ENCODE results near the gene OR5AP2.
"Not testable (repeated sequence)": the region's sequence is repeated elsewhere in the genome, so short reads cannot be mapped to it uniquely, and the experiment has no call there.

Gene OR5AP2

DNA sequence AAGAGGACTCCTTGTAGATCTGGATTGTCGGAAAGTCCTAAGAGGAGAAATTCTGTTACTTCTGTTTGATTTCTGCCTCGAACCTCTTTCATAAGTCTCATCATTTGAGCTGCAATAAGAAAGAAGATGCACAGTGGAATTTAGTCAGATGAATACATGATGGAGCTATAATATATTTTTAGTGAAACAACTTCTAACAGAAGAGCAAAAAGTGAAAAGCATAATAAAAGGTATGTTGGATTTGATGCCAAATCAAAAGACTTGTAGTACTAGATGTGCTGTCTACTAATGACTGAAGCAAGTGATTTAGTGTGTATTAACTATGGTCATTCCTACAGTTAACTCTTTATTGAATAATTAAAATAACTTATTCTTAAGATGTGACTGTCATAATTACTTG lies at the start of gene OR5AP2:
Gene OR5AP2, minus strand, starts transcription at position 101 of the 400 bp plus-strand sequence. Its CDS starts 0 bp downstream, at position 101.
- DNase-seq = no peak

DNA sequence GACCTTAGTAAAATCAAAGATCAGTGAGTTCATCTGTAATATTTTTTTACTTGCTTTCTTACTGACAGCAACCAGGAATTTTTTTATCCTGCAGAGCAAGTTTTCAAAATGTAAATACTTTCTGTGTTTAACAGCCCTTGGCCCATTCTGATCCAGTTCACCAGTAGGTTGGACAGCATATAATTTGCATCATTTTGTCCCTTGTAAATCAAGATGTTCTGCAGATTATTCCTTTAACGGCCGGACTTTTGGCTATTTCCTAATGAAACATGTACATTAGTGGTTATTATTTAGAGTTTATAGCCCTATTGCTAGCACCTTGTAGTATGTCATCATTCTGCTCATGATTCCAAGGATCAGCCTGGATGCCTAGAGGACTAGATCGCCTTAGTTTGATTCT lies 48.9 kb upstream of the OR5AP2 start:
- not testable (repeated sequence) for DNase-seq

DNA sequence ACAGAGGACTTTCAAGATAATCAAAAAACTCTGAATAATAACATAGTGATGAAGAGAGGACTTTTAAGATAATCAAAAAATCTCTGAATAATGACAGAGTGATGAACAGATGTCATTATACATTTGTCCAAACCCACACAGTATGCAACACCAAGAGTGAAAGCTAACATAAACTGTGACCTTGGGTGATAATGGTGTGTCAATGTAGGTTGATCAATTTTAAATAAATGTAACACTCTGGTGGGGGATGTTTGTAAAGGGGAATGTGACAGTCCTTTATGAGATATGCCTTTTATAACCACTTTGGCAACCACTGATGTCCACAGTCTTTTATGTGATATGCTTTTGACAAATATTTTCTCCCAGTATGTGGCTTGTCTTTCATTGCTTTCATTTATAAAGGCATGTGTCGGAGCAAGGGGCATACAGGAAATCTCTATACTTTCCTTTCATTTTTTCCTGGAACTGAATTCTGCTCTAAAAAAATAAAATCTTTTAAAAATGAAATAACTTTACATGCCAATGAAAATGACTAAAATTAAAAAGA lies 46.4 kb upstream of the OR5AP2 start:
- no peak for DNase-seq

DNA sequence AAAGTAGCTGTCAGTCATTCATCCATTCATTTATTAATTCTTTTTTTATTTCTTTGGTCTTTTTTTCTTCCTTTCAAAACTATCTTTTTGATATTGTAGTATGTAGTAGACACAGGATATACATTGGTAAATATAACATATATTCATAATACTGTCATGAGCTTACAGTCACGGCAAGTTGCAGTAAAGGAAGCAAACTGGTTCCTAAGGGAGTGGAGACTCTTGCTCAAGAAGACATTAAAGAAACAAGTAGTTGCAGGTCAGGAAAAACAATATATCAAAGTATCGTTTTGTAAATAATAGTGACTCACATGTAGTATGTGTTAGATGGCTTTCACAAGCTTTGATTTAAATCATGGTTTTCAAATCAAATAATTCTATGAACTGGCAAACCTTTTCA lies 28.7 kb upstream of the OR5AP2 start:
- DNase-seq = no peak

DNA sequence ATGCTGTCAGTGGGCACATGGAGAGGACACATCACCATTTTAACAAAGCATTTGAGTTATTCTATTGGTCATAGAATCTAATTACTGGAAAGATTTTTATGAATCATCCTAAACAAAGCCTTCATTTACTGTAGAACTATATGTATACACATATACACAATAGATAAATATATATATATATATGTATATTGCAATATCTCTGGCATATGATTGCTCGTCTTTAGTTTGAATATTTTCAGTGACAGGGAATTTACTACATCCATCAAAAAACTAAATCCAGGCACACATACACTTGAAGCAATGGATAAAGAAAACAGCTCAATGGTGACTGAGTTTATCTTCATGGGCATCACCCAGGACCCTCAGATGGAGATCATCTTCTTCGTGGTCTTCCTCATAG lies 21.1 kb upstream of the OR5AP2 start, which contains the start of gene OR5AR1:
Gene OR5AR1, plus strand, starts transcription at position 301 of the 400 bp plus-strand sequence. Its CDS starts 0 bp downstream, at position 301.
- DNase-seq = no peak

DNA sequence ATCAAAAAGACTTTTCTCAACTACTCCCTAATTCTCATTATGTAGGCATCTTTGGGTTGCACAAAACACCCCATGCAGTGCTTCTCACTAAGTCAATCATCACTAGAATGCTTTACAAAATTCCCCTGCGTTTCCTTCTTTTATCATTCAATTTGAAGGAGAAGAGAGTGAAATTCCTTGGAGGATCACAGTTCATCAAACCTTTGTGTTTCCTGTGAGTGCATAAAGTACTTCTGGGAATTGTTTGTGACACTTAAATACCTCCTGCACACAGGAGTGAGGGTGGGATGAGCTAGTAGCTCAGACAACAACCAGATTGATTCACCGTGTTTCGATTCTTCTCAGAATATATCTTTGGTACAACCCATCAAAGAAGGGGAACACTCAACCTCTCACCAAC lies 17.5 kb upstream of the OR5AP2 start:
- no peak for DNase-seq

DNA sequence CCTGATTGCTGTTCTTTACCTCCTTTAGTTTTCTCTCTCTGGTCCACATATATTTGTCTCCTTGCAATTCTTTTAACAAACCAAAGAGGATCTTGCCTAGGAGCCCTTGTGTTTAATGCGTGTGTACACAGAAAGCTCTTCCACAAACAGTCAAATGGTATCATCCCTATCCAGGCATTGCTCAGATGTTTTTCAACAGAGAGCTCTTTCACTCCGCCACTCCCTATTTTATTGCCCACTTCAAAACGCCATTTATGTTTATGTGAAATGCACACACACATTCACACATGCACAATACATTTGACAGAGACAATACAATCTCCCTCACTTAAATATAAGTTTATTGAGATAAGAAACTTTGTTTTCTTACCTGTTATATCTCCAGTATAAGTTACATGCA lies 4.7 kb downstream of the OR5AP2 start:
- no peak for DNase-seq

DNA sequence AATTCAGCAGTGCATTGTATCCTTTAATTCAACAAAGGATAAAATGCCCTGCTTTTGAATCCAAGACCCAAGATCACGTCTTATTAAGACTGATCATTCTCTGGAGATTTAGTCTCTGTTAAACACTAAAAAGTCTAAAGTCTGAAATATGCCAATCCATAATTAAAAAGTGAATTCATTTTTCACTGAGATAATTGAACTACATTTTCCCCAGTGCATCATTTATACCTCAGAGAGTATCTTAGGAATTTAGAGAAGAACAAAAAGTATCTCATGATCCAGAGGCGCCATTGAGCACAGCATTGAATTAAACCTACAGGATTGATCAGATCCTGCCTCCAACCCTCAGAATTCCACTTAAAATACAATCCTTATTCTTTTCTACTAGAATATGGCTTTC lies 5.4 kb downstream of the OR5AP2 start:
- DNase-seq = no peak

DNA sequence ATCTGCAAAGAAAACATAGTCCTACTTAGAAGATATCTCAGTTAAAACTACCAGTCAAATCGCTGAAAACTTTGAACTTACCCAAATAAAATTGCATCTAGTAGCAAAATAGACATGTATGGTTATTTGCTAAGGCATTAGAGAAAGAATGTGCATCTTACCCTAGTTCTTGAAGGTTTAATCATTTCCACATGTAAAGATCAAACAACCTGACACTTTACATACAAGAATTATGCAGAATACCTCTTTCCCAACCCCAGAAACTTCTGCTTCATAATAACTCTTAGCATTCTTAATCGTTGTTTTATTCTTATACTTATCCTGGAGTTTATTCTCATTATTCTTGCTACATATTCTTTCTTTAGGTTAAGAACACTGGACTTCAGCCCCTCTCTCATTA lies 9.9 kb downstream of the OR5AP2 start:
- DNase-seq = no peak

DNA sequence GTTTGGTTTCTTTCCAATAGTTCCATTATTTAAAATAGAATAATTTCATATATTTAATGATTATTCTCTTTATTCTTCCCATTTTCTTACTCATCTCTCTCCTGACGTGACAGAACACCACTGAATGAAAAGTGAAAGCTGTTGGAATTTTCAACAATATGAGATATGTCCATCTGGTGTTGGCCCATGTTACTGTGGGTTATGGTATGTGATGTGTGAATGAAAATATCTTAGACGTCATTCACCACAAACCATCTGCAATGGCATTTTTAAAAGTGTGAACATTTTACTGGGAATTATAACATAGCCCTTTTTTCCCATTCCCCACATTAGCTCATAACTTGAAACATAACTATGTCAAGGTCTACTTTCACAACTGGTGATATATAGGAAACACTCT lies 16.3 kb downstream of the OR5AP2 start:
- no peak for DNase-seq

DNA sequence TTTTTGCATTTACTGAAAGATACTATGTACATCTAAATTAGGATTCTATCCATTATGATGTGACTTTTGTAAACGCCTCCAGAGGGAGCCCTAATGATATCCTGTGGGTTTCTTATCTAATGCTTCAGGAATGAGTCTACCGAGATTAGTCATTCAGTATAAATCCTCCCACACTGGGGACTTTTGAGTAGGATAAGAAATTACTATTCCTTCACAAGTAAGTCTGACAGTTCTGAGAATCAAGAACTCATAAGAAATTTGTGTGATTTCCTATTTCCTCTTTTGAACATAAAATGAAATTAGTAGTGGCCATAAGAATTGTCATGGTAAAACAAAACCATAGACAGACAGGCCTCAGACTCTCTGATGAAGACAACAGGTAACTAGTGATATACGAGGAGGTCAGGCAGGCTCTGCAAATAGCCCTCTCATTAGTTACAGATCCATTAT lies 17.6 kb downstream of the OR5AP2 start:
- no peak for DNase-seq

DNA sequence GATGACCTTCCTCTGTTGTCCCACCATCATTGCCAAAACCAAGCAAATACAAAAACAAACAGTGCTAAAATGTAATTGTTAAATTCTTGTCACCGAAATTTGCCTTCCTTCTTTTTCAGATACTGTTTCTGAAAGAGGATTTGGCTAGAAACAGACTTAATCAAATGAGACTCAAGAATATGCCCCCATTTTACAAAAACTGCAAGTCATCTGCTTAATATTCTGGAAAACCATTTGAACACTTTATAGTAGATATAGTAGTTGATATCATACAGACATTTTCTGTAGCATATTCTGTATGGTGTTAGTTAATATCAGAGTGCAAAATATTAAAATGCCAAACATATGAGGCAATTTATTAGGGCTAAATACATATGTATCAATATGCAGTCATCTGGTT lies 31.1 kb downstream of the OR5AP2 start:
- no peak for DNase-seq

DNA sequence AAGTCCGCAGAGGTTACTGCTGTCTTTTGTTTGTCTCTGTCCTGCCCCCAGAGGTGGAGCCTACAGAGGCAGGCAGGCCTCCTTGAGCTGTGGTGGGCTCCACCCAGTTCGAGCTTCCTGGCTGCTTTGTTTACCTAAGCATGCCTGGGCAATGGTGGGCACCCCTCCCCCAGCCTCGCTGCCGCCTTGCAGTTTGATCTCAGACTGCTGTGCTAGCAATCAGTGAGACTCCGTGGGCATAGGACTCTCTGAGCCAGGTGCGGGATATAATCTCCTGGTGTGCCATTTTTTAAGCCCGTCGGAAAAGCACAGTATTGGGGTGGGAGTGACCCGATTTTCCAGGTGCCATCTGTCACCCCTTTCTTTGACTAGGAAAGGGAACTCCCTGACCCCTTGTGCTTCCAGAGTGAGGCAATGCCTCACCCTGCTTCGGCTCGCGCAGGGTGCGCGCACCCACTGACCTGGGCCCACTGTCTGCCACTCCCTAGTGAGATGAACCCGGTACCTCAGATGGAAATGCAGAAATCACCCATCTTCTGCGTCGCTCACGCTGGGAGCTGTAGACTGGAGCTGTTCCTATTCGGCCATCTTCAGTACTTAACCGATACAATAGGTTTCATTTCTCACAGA lies 50.0 kb downstream of the OR5AP2 start:
- not testable (repeated sequence) for DNase-seq
